Peyer's patch (tissue), 4 donors: ENCODE data around the gene SLC15A1.

ENCODE experiments used
- CTCF ChIP-seq, 6 experiments: fragments of 450-650 bp in 4 of 6; fragments of 200-600 bp in 2 of 6; sonication (generic) in 1 of 6; IDR thresholded peaks; one replicate each; pipeline ENCODE4 v1.5.1; 2017 to 2019; ENCODE audit warnings: antibody characterized with exemption in 6 of 6, mild to moderate bottlenecking in 3 of 6, moderate library complexity in 1 of 6
- POLR2A ChIP-seq, 2 donors: fragments of 450-650 bp; IDR thresholded peaks; one replicate each; pipeline ENCODE4 v1.5.1; 2017; ENCODE audit warnings: antibody characterized with exemption in 2 of 2, mild to moderate bottlenecking in 2 of 2, moderate library complexity in 2 of 2

DNA sequence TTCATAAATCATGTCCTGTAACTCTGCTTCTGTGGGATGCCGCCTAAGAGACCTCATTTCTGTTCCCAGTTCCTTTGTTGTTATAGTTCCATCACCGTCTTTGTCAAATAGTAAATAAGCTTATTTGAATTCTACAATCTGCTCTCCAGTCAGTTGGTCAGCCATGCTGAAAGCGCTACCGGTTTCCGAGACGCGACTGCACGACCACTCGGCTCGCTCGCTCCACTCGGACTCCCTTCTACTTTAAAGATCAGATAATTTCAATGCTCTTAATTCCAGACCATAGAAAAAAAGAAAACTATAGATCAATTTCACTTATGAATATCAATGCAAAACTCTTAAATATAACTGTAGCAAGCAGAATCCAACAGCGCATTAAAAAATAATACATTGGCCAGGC, 111.4 kb downstream of the SLC15A1 start:
- TF ChIP-seq CTCF (IDR thresholded peaks at IDR 0.05) (no peak), POLR2A (IDR thresholded peaks at IDR 0.05) (no peak)
